ENCODE measurements around the gene UNC79. TPM values are rescaled to one million over a fixed set of nuclear protein-coding genes. Genes with fewer than 3 reads are reported as not detected.

The UNC79 gene
- total and polyA plus RNA-seq, 2 donors (not counting 3 experiments of a cell fraction or from before 2014, with no cell fraction given) = not detected

DNA sequence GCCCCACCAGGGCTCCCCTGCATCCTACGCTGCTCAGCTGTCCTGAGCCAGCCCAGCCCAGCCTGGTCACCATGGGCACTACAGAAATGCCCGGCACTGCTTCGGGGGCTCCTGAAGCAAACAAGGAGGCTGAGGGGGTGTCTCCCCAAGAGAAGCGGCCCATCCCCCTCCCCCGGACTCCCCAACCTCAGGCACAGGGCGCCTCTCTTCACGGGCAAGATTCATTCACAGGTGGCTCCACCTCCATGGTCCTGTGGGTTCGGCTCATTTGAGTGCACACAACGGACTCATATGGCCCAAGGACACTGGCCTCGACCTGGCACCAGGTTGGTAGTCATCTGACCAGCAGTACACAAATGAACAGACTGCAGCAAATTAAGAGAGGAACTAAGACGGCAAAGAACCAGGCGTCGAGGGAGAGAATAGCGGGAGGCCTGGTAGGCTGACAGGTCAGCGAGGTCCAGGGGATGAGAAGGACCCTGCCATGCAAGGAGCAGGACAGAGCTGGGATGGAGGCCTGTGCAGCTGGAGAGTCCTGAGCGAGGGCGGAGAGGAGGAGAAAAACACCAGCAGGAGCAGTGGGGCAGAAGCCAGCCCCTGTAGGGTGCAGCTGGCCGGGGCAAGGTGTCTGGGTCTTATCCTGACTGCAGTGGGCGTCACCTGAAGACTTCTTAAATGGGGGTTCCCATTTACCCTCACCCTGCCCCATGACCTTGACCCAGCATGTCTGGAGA, 297.3 kb downstream of the UNC79 start:
- Histone ChIP-seq H3K4me2 (ENCODE audit: insufficient read depth, low read length) (no peak overlapping the region), H2AFZ (ENCODE audit: low read depth, low read length) (no peak overlapping the region), H4K20me1 (replicated peaks; ENCODE audit: control insufficient read depth, extremely low read depth, insufficient read depth, low read length) (no peaks in the 10 kb centered on the region), H3K9me1 (replicated peaks; ENCODE audit: control insufficient read depth, extremely low read depth, insufficient read depth, low read length) (no peaks in the 10 kb centered on the region), H3K4me3 (replicated peaks in 1 of 3; ENCODE audit: insufficient read depth in 1 of 3, low read depth in 1 of 3, low read length in 3 of 3) (no peak overlapping the region), H3K9ac (replicated peaks; ENCODE audit: extremely low read depth, insufficient read depth, low read length) (no peak overlapping the region), H3K36me3 (ENCODE audit: control insufficient read depth in 2 of 2, extremely low read depth in 1 of 2, insufficient read depth in 2 of 2, low read length in 2 of 2) (no peaks in the 10 kb centered on the region), H3K27me3 (ENCODE audit: control insufficient read depth in 2 of 2, insufficient read depth in 2 of 2, low read length in 2 of 2) (no peaks in the 10 kb centered on the region), H3K27ac (ENCODE audit: insufficient read depth, low read depth, low read length) (no peak overlapping the region), H3K79me2 (ENCODE audit: control insufficient read depth, insufficient read depth, low read length) (no peaks in the 10 kb centered on the region), H3K9me3 (replicated peaks; ENCODE audit: control insufficient read depth, insufficient read depth, low read length) (peaks cover 5% of the 10 kb centered on the region), H3K4me1 (ENCODE audit: control insufficient read depth, extremely low read depth, insufficient read depth, low read length) (no peaks in the 10 kb centered on the region)
- intact Hi-C loops (cut with micrococcal nuclease) = no loop called here
- BruUV-seq (replicated peaks) = no TSS peak
- no peak for TF ChIP-seq POLR2AphosphoS5 (IDR thresholded peaks at IDR 0.05; ENCODE audit: insufficient read depth, low read depth, low read length)
- TF ChIP-seq, protein P1, sequence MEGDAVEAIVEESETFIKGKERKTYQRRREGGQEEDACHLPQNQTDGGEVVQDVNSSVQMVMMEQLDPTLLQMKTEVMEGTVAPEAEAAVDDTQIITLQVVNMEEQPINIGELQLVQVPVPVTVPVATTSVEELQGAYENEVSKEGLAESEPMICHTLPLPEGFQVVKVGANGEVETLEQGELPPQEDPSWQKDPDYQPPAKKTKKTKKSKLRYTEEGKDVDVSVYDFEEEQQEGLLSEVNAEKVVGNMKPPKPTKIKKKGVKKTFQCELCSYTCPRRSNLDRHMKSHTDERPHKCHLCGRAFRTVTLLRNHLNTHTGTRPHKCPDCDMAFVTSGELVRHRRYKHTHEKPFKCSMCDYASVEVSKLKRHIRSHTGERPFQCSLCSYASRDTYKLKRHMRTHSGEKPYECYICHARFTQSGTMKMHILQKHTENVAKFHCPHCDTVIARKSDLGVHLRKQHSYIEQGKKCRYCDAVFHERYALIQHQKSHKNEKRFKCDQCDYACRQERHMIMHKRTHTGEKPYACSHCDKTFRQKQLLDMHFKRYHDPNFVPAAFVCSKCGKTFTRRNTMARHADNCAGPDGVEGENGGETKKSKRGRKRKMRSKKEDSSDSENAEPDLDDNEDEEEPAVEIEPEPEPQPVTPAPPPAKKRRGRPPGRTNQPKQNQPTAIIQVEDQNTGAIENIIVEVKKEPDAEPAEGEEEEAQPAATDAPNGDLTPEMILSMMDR (IDR thresholded peaks at IDR 0.05; ENCODE audit: extremely low read depth in 1 of 2, insufficient read depth in 1 of 2, low read depth in 1 of 2, low read length in 2 of 2) = no peak
- no peak for TF ChIP-seq FOS (IDR thresholded peaks at IDR 0.05; ENCODE audit: borderline replicate concordance, insufficient read depth, low read length)
- no peak for TF ChIP-seq JUN (IDR thresholded peaks at IDR 0.05; ENCODE audit: borderline replicate concordance, insufficient read depth, insufficient read length, low read depth)
- no peak for TF ChIP-seq POLR2A (IDR thresholded peaks at IDR 0.05; ENCODE audit: low read depth, low read length)
- TF ChIP-seq GATA2 (IDR thresholded peaks at IDR 0.05; ENCODE audit: insufficient read depth, insufficient read length, low read depth, low read length) = no peak
- TF ChIP-seq MAX (IDR thresholded peaks at IDR 0.05; ENCODE audit: insufficient read depth, insufficient read length) = no peak
- no peak for TF ChIP-seq EZH2 (IDR thresholded peaks at IDR 0.05; ENCODE audit: borderline replicate concordance, low read depth, low read length, severe bottlenecking)
- no peak for TF ChIP-seq MYC (IDR thresholded peaks at IDR 0.05; ENCODE audit: low read depth, low read length)
- dilution Hi-C loops (cut with MboI; ENCODE audit: extremely low pct_ligation_motif_present, low sequenced_read_pairs) = no loop called here
- FAIRE-seq = no peak
- CTCF ChIA-PET = no interaction called here
- POLR2A ChIA-PET = no interaction called here
- no peak for DNase-seq (ENCODE audit: low read depth, low spot score)

All from endothelial cell of umbilical vein (primary cell).